ENCODE results near the gene LSMEM2.

DNA sequence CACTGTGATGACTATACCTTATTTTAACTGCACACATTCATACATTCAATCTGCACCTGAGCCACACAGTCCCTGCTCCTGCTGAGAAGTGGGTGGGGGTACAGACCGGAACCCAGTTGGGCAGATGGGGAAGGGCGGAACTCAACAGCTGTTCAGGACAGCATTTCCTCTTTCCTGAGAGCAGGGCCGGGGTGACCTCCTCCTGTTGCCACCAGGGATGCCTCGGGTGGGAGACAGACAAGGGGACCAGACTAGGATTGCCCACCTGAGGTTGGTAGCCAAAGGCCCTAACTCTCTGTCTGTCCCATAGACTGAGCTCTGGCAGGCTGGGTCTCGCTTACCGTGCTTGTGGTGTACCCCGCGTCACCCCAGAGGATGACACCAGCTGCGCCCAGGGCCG lies 39.7 kb downstream of the LSMEM2 start:
- TF ChIP-seq, protein P1, sequence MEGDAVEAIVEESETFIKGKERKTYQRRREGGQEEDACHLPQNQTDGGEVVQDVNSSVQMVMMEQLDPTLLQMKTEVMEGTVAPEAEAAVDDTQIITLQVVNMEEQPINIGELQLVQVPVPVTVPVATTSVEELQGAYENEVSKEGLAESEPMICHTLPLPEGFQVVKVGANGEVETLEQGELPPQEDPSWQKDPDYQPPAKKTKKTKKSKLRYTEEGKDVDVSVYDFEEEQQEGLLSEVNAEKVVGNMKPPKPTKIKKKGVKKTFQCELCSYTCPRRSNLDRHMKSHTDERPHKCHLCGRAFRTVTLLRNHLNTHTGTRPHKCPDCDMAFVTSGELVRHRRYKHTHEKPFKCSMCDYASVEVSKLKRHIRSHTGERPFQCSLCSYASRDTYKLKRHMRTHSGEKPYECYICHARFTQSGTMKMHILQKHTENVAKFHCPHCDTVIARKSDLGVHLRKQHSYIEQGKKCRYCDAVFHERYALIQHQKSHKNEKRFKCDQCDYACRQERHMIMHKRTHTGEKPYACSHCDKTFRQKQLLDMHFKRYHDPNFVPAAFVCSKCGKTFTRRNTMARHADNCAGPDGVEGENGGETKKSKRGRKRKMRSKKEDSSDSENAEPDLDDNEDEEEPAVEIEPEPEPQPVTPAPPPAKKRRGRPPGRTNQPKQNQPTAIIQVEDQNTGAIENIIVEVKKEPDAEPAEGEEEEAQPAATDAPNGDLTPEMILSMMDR (IDR thresholded peaks at IDR 0.05), result no peak
- no peak for TF ChIP-seq POLR2A (IDR thresholded peaks at IDR 0.05)

All from uterus (tissue), 2 donors.